Suprapubic skin (tissue), 4 donors: ENCODE results near the gene CD19. TPM values are rescaled to one million over a fixed set of nuclear protein-coding genes. Genes with fewer than 3 reads are reported as not detected.

Experiments
- DNase-seq, 2 donors: peaks; one replicate each; pipeline ENCODE4 v3.0.0-alpha.2; 2019; ENCODE audit warnings: low spot score in 2 of 2
- H3K27ac ChIP-seq: fragments of 200-600 bp; sonication (generic); one replicate; pipeline ENCODE4 v1.5.1; 2019
- H3K27me3 ChIP-seq: fragments of 200-600 bp; sonication (generic); one replicate; pipeline ENCODE4 v1.5.1; 2019
- H3K36me3 ChIP-seq: fragments of 200-600 bp; sonication (generic); one replicate; pipeline ENCODE4 v1.5.1; 2019
- H3K4me1 ChIP-seq: fragments of 200-600 bp; sonication (generic); one replicate; pipeline ENCODE4 v1.5.1; 2019
- H3K4me3 ChIP-seq: fragments of 200-600 bp; sonication (generic); one replicate; pipeline ENCODE4 v1.5.1; 2019; ENCODE audit warnings: mild to moderate bottlenecking
- H3K9me3 ChIP-seq: fragments of 200-600 bp; sonication (generic); one replicate; pipeline ENCODE4 v1.5.1; 2019
- EP300 ChIP-seq: sonication (generic); formaldehyde crosslinking; IDR thresholded peaks from one replicate; pipeline ENCODE4 v1.6.1; 2017; ENCODE audit warnings: antibody characterized with exemption
- POLR2A ChIP-seq, 2 donors: fragments of 450-650 bp; IDR thresholded peaks; one replicate each; pipeline ENCODE4 v1.6.1; 2017; ENCODE audit warnings: antibody characterized with exemption in 2 of 2, mild to moderate bottlenecking in 2 of 2, moderate library complexity in 2 of 2
- POLR2AphosphoS5 ChIP-seq, 3 donors: sonication (generic); formaldehyde crosslinking; IDR thresholded peaks; one replicate each; pipeline ENCODE4 v1.6.1; 2017; ENCODE audit warnings: antibody characterized with exemption in 3 of 3
- WGBS: methylation state at CpG from one replicate; pipeline ENCODE4 v1.1.5; 2018; 5-methylcytosine and 5-hydroxymethylcytosine counted together
- total RNA-seq, 4 donors: library from RNA; depleted of rRNA; stranded (reverse); fragments of >200 nt; gene quantifications; one replicate each; pipeline ENCODE4 v1.1.0, GENCODE V29; 2016
- TF ChIP-seq, protein P1 (sequence below), 2 donors: fragments of 200-600 bp in 1 of 2; fragments of 450-650 bp in 1 of 2; sonication (generic) in 1 of 2; IDR thresholded peaks; one replicate each; pipeline ENCODE4 v1.5.1; 2016 to 2019; ENCODE audit warnings: antibody characterized with exemption in 2 of 2, mild to moderate bottlenecking in 1 of 2, moderate library complexity in 1 of 2

The CD19 gene
- total RNA-seq, 4 donors from 2014 or later, result 0.47 to 2.0 TPM; not detected in 2

DNA sequence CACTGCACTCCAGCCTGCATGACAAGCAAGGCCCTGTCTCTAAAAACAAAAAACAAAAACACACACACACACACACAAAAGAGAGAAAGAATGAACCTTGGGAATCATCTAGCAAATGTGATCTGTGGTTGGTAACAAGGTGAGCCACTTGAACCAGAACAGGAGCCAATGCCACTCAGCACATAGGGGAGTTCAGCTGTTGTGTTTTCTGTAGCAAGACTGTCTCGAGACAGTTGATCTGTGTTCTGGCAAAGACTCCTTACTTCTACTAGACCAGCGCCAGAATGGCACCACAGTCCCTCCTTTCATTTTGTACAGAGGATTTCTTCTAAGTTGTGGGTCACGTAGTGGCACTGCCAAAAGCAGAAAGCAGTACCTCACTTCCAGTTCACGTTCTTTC, 32.8 kb upstream of the CD19 start:
- DNase-seq, result no peak
- H3K4me3 ChIP-seq, result no peak overlapping the region
- WGBS, result 80% methylated on average over 4 of the region's 4 CpGs
- H3K27me3 ChIP-seq, result no peaks in the 10 kb centered on the region
- H3K4me1 ChIP-seq, result no peaks in the 10 kb centered on the region
- H3K36me3 ChIP-seq, result peaks cover 7% of the 10 kb centered on the region
- no peak overlapping the region for H3K27ac ChIP-seq
- TF ChIP-seq POLR2AphosphoS5 (IDR thresholded peaks at IDR 0.05) (no peak), EP300 (no peak), POLR2A (IDR thresholded peaks at IDR 0.05) (no peak)
- TF ChIP-seq, protein P1, sequence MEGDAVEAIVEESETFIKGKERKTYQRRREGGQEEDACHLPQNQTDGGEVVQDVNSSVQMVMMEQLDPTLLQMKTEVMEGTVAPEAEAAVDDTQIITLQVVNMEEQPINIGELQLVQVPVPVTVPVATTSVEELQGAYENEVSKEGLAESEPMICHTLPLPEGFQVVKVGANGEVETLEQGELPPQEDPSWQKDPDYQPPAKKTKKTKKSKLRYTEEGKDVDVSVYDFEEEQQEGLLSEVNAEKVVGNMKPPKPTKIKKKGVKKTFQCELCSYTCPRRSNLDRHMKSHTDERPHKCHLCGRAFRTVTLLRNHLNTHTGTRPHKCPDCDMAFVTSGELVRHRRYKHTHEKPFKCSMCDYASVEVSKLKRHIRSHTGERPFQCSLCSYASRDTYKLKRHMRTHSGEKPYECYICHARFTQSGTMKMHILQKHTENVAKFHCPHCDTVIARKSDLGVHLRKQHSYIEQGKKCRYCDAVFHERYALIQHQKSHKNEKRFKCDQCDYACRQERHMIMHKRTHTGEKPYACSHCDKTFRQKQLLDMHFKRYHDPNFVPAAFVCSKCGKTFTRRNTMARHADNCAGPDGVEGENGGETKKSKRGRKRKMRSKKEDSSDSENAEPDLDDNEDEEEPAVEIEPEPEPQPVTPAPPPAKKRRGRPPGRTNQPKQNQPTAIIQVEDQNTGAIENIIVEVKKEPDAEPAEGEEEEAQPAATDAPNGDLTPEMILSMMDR (IDR thresholded peaks at IDR 0.05), result no peak
- H3K9me3 ChIP-seq, result no peaks in the 10 kb centered on the region

DNA sequence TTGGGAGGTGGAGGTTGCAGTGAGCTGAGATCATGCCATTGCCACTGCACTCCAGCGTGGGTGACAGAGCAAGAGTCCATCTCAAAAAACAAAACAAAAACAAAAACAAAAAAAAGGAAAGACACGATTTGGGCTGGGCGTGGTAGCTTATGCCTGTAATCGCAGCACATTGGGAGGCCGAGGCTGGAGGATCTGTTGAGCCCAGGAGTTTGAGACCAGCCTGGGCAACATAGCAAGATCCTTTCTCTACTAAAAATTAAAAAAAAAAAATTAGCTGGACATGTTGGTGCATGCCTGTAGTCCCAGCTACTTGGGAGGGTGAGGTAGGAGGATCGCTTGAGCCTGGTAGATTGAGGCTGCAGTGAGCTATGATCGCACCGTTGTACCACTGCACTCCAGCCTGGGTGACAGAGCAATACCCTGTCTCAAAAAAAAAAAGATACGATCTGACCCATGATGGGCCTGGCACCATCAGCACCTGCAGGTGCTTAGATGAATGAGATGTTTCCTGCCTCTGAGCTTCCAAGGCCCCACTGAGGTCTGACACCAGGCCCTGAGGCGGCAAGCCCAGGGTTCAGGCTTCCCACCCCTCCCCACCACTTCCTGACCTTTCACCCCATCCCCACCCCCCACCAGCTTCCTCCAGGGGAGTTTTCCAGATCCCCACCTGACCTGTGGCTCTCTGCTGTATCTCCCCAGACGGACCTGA, 31.7 kb upstream of the CD19 start:
- WGBS, result 91% methylated on average over 9 of the region's 11 CpGs
- no peak for DNase-seq
- Histone ChIP-seq H3K36me3 (peaks cover 17% of the 10 kb centered on the region), H3K27me3 (no peaks in the 10 kb centered on the region), H3K4me3 (no peak overlapping the region), H3K9me3 (no peaks in the 10 kb centered on the region), H3K27ac (no peak overlapping the region), H3K4me1 (no peaks in the 10 kb centered on the region)
- TF ChIP-seq POLR2AphosphoS5 (IDR thresholded peaks at IDR 0.05) (no peak), POLR2A (IDR thresholded peaks at IDR 0.05) (no peak), EP300 (no peak)
- TF ChIP-seq, protein P1 (IDR thresholded peaks at IDR 0.05), result no peak

DNA sequence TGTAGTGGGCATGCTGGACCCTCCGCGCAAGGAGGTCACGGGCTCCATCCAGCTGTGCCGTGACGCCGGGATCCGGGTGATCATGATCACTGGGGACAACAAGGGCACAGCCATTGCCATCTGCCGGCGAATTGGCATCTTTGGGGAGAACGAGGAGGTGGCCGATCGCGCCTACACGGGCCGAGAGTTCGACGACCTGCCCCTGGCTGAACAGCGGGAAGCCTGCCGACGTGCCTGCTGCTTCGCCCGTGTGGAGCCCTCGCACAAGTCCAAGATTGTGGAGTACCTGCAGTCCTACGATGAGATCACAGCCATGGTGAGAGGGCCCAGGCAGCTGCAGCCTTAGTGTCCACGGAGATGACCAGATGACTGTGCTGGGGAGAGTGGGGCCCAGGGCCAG, 31.2 kb upstream of the CD19 start:
- TF ChIP-seq, protein P1 (IDR thresholded peaks at IDR 0.05), result no peak
- TF ChIP-seq POLR2A (IDR thresholded peaks at IDR 0.05) (no peak), POLR2AphosphoS5 (IDR thresholded peaks at IDR 0.05) (no peak), EP300 (no peak)
- H3K27ac ChIP-seq, result no peak overlapping the region
- H3K4me3 ChIP-seq, result no peak overlapping the region
- H3K4me1 ChIP-seq, result no peaks in the 10 kb centered on the region
- peaks cover 22% of the 10 kb centered on the region for H3K36me3 ChIP-seq
- no peaks in the 10 kb centered on the region for H3K27me3 ChIP-seq
- H3K9me3 ChIP-seq, result no peaks in the 10 kb centered on the region
- DNase-seq, result no peak
- WGBS, result 92% methylated on average over 23 of the region's 25 CpGs

DNA sequence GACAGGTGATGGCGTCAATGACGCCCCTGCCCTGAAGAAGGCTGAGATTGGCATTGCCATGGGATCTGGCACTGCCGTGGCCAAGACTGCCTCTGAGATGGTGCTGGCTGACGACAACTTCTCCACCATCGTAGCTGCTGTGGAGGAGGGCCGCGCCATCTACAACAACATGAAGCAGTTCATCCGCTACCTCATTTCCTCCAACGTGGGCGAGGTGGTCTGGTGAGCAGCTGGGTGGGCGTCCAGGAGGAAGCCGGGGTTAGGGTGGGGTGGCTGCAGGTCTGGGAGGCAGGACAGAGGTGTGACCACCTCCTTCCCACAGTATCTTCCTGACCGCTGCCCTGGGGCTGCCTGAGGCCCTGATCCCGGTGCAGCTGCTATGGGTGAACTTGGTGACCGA, 29.9 kb upstream of the CD19 start:
- Histone ChIP-seq H3K4me1 (no peaks in the 10 kb centered on the region), H3K27ac (no peak overlapping the region), H3K36me3 (peaks cover 35% of the 10 kb centered on the region), H3K9me3 (no peaks in the 10 kb centered on the region), H3K4me3 (no peak overlapping the region), H3K27me3 (no peaks in the 10 kb centered on the region)
- no peak for DNase-seq
- WGBS, result 90% methylated on average over 15 of the region's 15 CpGs
- no peak for TF ChIP-seq EP300
- TF ChIP-seq POLR2AphosphoS5 (IDR thresholded peaks at IDR 0.05), result no peak
- TF ChIP-seq, protein P1 (IDR thresholded peaks at IDR 0.05), result no peak
- TF ChIP-seq POLR2A (IDR thresholded peaks at IDR 0.05), result no peak

DNA sequence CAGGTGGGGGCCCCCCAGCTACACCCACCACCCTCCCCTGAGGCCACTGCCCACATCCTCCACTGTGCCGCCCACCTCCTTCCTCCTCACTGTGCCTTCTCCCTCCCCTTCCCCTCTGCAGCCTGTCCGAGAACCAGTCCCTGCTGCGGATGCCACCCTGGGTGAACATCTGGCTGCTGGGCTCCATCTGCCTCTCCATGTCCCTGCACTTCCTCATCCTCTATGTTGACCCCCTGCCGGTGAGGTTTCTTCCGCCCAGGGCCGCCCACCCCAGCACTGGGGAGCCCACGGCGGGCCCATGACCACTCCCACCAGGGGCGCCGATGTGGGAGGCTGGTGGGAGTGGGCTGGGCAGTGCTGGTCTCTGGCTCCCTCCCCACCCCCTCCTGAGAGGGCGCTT, 28.9 kb upstream of the CD19 start:
- no peak for DNase-seq
- no peak for TF ChIP-seq POLR2AphosphoS5 (IDR thresholded peaks at IDR 0.05)
- TF ChIP-seq, protein P1 (IDR thresholded peaks at IDR 0.05), result no peak
- TF ChIP-seq POLR2A (IDR thresholded peaks at IDR 0.05), result no peak
- TF ChIP-seq EP300, result no peak
- Histone ChIP-seq H3K4me3 (no peak overlapping the region), H3K9me3 (no peaks in the 10 kb centered on the region), H3K4me1 (no peaks in the 10 kb centered on the region), H3K27me3 (no peaks in the 10 kb centered on the region), H3K27ac (no peak overlapping the region), H3K36me3 (peaks cover 43% of the 10 kb centered on the region)
- WGBS, result 63% methylated on average over 10 of the region's 11 CpGs
